ENCODE data around the gene FABP6.

Gene FABP6

GRCh38 chr5:160280384-160281095 is 51.2 kb downstream of the FABP6 start:
- no peak overlapping the region for H3K27ac ChIP-seq (ENCODE audit: low read length)
- H3K27me3 ChIP-seq (ENCODE audit: low read depth, low read length): no peaks in the 10 kb centered on the region
- H3K4me1 ChIP-seq (ENCODE audit: control insufficient read depth in 1 of 2, insufficient read depth in 2 of 2, low read length in 2 of 2): no peaks in the 10 kb centered on the region
- no peak overlapping the region for H3K4me3 ChIP-seq (ENCODE audit: low read depth in 1 of 2, low read length in 2 of 2)
- H3K36me3 ChIP-seq (ENCODE audit: control insufficient read depth in 1 of 2, insufficient read depth in 2 of 2, low read length in 2 of 2): no peaks in the 10 kb centered on the region
- no peaks in the 10 kb centered on the region for H3K9me3 ChIP-seq (ENCODE audit: control insufficient read depth in 1 of 2, low read length in 2 of 2)

- no peak overlapping the region for H3K4me3 ChIP-seq (ENCODE audit: low read depth in 1 of 2, low read length in 2 of 2)
- H3K36me3 ChIP-seq (ENCODE audit: control insufficient read depth in 1 of 2, insufficient read depth in 2 of 2, low read length in 2 of 2): no peaks in the 10 kb centered on the region
- no peak overlapping the region for H3K27ac ChIP-seq (ENCODE audit: low read length)
- no peaks in the 10 kb centered on the region for H3K9me3 ChIP-seq (ENCODE audit: control insufficient read depth in 1 of 2, low read length in 2 of 2)
- no peaks in the 10 kb centered on the region for H3K4me1 ChIP-seq (ENCODE audit: control insufficient read depth in 1 of 2, insufficient read depth in 2 of 2, low read length in 2 of 2)
- no peaks in the 10 kb centered on the region for H3K27me3 ChIP-seq (ENCODE audit: low read depth, low read length)
Observed at GRCh38 chr5:160281275-160281674, 52.0 kb downstream of the FABP6 start.

- H3K9me3 ChIP-seq (ENCODE audit: control insufficient read depth in 1 of 2, low read length in 2 of 2): no peaks in the 10 kb centered on the region
- H3K36me3 ChIP-seq (ENCODE audit: control insufficient read depth in 1 of 2, insufficient read depth in 2 of 2, low read length in 2 of 2): no peaks in the 10 kb centered on the region
- no peaks in the 10 kb centered on the region for H3K27me3 ChIP-seq (ENCODE audit: low read depth, low read length)
Observed at GRCh38 chr5:160284291-160284873, 55.1 kb downstream of the FABP6 start.

GRCh38 chr5:160285316-160285715 is 56.0 kb downstream of the FABP6 start:
- no peaks in the 10 kb centered on the region for H3K36me3 ChIP-seq (ENCODE audit: control insufficient read depth in 1 of 2, insufficient read depth in 2 of 2, low read length in 2 of 2)
- H3K27ac ChIP-seq (ENCODE audit: low read length): no peak overlapping the region

More at GRCh38 chr5:160284291-160284873, 55.1 kb downstream of the FABP6 start:
- no peak overlapping the region for H3K4me3 ChIP-seq (ENCODE audit: low read depth in 1 of 2, low read length in 2 of 2)
- H3K27ac ChIP-seq (ENCODE audit: low read length): no peak overlapping the region
- H3K4me1 ChIP-seq (ENCODE audit: control insufficient read depth in 1 of 2, insufficient read depth in 2 of 2, low read length in 2 of 2): peaks cover 0 to 12% of the 10 kb centered on the region in 2 donors

GRCh38 chr5:160286947-160287346 is 57.6 kb downstream of the FABP6 start:
- Histone ChIP-seq H3K4me1 (ENCODE audit: control insufficient read depth in 1 of 2, insufficient read depth in 2 of 2, low read length in 2 of 2) (peaks cover 0 to 12% of the 10 kb centered on the region in 2 donors), H3K27me3 (ENCODE audit: low read depth, low read length) (no peaks in the 10 kb centered on the region), H3K36me3 (ENCODE audit: control insufficient read depth in 1 of 2, insufficient read depth in 2 of 2, low read length in 2 of 2) (no peaks in the 10 kb centered on the region), H3K4me3 (ENCODE audit: low read depth in 1 of 2, low read length in 2 of 2) (no peak overlapping the region), H3K9me3 (ENCODE audit: control insufficient read depth in 1 of 2, low read length in 2 of 2) (no peaks in the 10 kb centered on the region), H3K27ac (ENCODE audit: low read length) (no peak overlapping the region)

More at GRCh38 chr5:160285316-160285715, 56.0 kb downstream of the FABP6 start:
- Histone ChIP-seq H3K4me3 (ENCODE audit: low read depth in 1 of 2, low read length in 2 of 2) (no peak overlapping the region), H3K27me3 (ENCODE audit: low read depth, low read length) (no peaks in the 10 kb centered on the region), H3K9me3 (ENCODE audit: control insufficient read depth in 1 of 2, low read length in 2 of 2) (no peaks in the 10 kb centered on the region), H3K4me1 (ENCODE audit: control insufficient read depth in 1 of 2, insufficient read depth in 2 of 2, low read length in 2 of 2) (peaks cover 0 to 12% of the 10 kb centered on the region in 2 donors)

- Histone ChIP-seq H3K36me3 (ENCODE audit: control insufficient read depth in 1 of 2, insufficient read depth in 2 of 2, low read length in 2 of 2) (no peaks in the 10 kb centered on the region), H3K4me1 (ENCODE audit: control insufficient read depth in 1 of 2, insufficient read depth in 2 of 2, low read length in 2 of 2) (peaks cover 0 to 12% of the 10 kb centered on the region in 2 donors), H3K4me3 (ENCODE audit: low read depth in 1 of 2, low read length in 2 of 2) (no peak overlapping the region), H3K27me3 (ENCODE audit: low read depth, low read length) (no peaks in the 10 kb centered on the region), H3K9me3 (ENCODE audit: control insufficient read depth in 1 of 2, low read length in 2 of 2) (no peaks in the 10 kb centered on the region), H3K27ac (ENCODE audit: low read length) (no peak overlapping the region)
Observed at GRCh38 chr5:160287378-160288051, 58.2 kb downstream of the FABP6 start.
